ENCODE data around the gene ADARB2.

DNA sequence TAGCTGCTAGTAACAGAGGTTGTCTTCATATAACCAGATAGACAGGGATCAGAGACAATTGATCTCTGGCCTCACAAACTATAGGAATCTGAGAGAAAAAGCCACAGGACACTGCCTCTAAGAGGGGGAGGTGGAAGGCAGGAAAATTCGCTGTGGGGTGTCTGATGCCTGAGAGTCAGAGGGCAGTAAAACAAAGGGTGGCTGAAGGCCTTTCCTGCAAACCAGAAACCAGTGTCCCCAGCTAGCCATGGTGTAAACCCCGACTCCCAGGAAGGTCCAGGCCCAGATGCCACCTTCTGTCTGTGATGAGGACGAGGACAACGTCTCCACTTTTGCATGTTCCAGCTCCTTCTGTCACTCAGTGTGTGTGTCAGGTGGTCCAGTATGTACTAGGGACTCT lies 215.1 kb downstream of the ADARB2 start:
- TF ChIP-seq EZH2 (IDR thresholded peaks at IDR 0.05; ENCODE audit: low read depth, unreplicated experiment): no peak
- TF ChIP-seq EZH2phosphoT487 (IDR thresholded peaks at IDR 0.05; ENCODE audit: unreplicated experiment): no peak
- TF ChIP-seq, protein P1, sequence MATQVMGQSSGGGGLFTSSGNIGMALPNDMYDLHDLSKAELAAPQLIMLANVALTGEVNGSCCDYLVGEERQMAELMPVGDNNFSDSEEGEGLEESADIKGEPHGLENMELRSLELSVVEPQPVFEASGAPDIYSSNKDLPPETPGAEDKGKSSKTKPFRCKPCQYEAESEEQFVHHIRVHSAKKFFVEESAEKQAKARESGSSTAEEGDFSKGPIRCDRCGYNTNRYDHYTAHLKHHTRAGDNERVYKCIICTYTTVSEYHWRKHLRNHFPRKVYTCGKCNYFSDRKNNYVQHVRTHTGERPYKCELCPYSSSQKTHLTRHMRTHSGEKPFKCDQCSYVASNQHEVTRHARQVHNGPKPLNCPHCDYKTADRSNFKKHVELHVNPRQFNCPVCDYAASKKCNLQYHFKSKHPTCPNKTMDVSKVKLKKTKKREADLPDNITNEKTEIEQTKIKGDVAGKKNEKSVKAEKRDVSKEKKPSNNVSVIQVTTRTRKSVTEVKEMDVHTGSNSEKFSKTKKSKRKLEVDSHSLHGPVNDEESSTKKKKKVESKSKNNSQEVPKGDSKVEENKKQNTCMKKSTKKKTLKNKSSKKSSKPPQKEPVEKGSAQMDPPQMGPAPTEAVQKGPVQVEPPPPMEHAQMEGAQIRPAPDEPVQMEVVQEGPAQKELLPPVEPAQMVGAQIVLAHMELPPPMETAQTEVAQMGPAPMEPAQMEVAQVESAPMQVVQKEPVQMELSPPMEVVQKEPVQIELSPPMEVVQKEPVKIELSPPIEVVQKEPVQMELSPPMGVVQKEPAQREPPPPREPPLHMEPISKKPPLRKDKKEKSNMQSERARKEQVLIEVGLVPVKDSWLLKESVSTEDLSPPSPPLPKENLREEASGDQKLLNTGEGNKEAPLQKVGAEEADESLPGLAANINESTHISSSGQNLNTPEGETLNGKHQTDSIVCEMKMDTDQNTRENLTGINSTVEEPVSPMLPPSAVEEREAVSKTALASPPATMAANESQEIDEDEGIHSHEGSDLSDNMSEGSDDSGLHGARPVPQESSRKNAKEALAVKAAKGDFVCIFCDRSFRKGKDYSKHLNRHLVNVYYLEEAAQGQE (IDR thresholded peaks at IDR 0.05; ENCODE audit: unreplicated experiment): no peak
- TF ChIP-seq, protein P2, sequence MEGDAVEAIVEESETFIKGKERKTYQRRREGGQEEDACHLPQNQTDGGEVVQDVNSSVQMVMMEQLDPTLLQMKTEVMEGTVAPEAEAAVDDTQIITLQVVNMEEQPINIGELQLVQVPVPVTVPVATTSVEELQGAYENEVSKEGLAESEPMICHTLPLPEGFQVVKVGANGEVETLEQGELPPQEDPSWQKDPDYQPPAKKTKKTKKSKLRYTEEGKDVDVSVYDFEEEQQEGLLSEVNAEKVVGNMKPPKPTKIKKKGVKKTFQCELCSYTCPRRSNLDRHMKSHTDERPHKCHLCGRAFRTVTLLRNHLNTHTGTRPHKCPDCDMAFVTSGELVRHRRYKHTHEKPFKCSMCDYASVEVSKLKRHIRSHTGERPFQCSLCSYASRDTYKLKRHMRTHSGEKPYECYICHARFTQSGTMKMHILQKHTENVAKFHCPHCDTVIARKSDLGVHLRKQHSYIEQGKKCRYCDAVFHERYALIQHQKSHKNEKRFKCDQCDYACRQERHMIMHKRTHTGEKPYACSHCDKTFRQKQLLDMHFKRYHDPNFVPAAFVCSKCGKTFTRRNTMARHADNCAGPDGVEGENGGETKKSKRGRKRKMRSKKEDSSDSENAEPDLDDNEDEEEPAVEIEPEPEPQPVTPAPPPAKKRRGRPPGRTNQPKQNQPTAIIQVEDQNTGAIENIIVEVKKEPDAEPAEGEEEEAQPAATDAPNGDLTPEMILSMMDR (conservative IDR thresholded peaks at IDR 0.05; ENCODE audit: low read depth in 2 of 2): no peak
